Measurements from ENCODE around the gene BBIP1. TPM values are rescaled to one million over a fixed set of nuclear protein-coding genes. Genes with fewer than 3 reads are reported as not detected.

Gene BBIP1
- total RNA-seq, 1 experiment from 2014 or later: 46.9 TPM

- TF ChIP-seq CTCF (IDR thresholded peaks at IDR 0.05; ENCODE audit: unreplicated experiment): no peak
- Mint-ChIP-seq H3K36me3 (ENCODE audit: insufficient read depth, unreplicated experiment) (no peaks in the 10 kb centered on the region), H3K27me3 (ENCODE audit: insufficient read depth, unreplicated experiment) (no peaks in the 10 kb centered on the region), H3K4me3 (ENCODE audit: unreplicated experiment) (peak overlapping the region; percentile 58), H3K4me1 (ENCODE audit: insufficient read depth, unreplicated experiment) (peaks cover 60% of the 10 kb centered on the region), H3K9me3 (ENCODE audit: unreplicated experiment) (no peaks in the 10 kb centered on the region), H3K27ac (ENCODE audit: low read depth, unreplicated experiment) (peak overlapping the region; percentile 98)
- intact Hi-C loops (cut with micrococcal nuclease): no loop called here
- CTCF ChIA-PET: interaction anchor here (1.4 to 1.7 kb wide), 2 partner anchors 8 to 11 kb away, joined by 4 to 5 read pairs; no protein-coding TSS in a partner anchor
- POLR2A ChIA-PET: interaction anchor here (0.6 to 4.2 kb wide), 23 partner anchors 8 to 365 kb away, joined by 3 to 36 read pairs (median 4); partner anchors contain the start of genes BBIP1, SHOC2 and SMC3
- no TSS peak for BruUV-seq (replicated peaks)
- no peak for DNase-seq (ENCODE audit: unreplicated experiment)
These were observed 53.0 kb downstream of the BBIP1 start for GRCh38 chr10:110865809-110866482.

GRCh38 chr10:110865186-110865808, 53.7 kb downstream of the BBIP1 start:
- peak; percentile 67 for DNase-seq (ENCODE audit: unreplicated experiment)
- Mint-ChIP-seq H3K4me1 (ENCODE audit: insufficient read depth, unreplicated experiment) (peaks cover 60% of the 10 kb centered on the region), H3K27me3 (ENCODE audit: insufficient read depth, unreplicated experiment) (no peaks in the 10 kb centered on the region), H3K9me3 (ENCODE audit: unreplicated experiment) (no peaks in the 10 kb centered on the region), H3K36me3 (ENCODE audit: insufficient read depth, unreplicated experiment) (no peaks in the 10 kb centered on the region), H3K27ac (ENCODE audit: low read depth, unreplicated experiment) (peak overlapping the region; percentile 98), H3K4me3 (ENCODE audit: unreplicated experiment) (peak overlapping the region; percentile 58)
- intact Hi-C loops (cut with micrococcal nuclease): no loop called here
- ChIA-PET POLR2A (interaction anchor here (0.6 to 4.2 kb wide), 23 partner anchors 8 to 544 kb away, joined by 3 to 36 read pairs (median 4); partner anchors contain the start of genes BBIP1, SHOC2 and SMC3), CTCF (interaction anchor here (0.6 to 1.4 kb wide), 5 partner anchors 11 to 149 kb away, joined by 3 to 5 read pairs (median 4); no protein-coding TSS in a partner anchor)
- TF ChIP-seq CTCF (IDR thresholded peaks at IDR 0.05; ENCODE audit: unreplicated experiment): no peak
- BruUV-seq (replicated peaks): no TSS peak

GRCh38 chr10:110864662-110865140, 54.3 kb downstream of the BBIP1 start:
- Mint-ChIP-seq H3K27me3 (ENCODE audit: insufficient read depth, unreplicated experiment) (no peaks in the 10 kb centered on the region), H3K27ac (ENCODE audit: low read depth, unreplicated experiment) (peak overlapping the region; percentile 98), H3K4me1 (ENCODE audit: insufficient read depth, unreplicated experiment) (peaks cover 60% of the 10 kb centered on the region), H3K36me3 (ENCODE audit: insufficient read depth, unreplicated experiment) (no peaks in the 10 kb centered on the region), H3K9me3 (ENCODE audit: unreplicated experiment) (no peaks in the 10 kb centered on the region), H3K4me3 (ENCODE audit: unreplicated experiment) (peak overlapping the region; percentile 58)
- no TSS peak for BruUV-seq (replicated peaks)
- DNase-seq (ENCODE audit: unreplicated experiment): no peak
- no peak for TF ChIP-seq CTCF (IDR thresholded peaks at IDR 0.05; ENCODE audit: unreplicated experiment)
- ChIA-PET CTCF (interaction anchor here (0.6 to 1.3 kb wide), 5 partner anchors 11 to 150 kb away, joined by 3 to 5 read pairs (median 3); no protein-coding TSS in a partner anchor), POLR2A (interaction anchor here (0.6 to 4.2 kb wide), 16 partner anchors 8 to 544 kb away, joined by 3 to 36 read pairs (median 4); partner anchors contain the start of genes BBIP1, SHOC2 and SMC3)
- intact Hi-C loops (cut with micrococcal nuclease): no loop called here

GRCh38 chr10:110863956-110864355, 55.0 kb downstream of the BBIP1 start:
- H3K4me1 Mint-ChIP-seq (ENCODE audit: insufficient read depth, unreplicated experiment): peaks cover 54% of the 10 kb centered on the region
- no peak for DNase-seq (ENCODE audit: unreplicated experiment)
- no peaks in the 10 kb centered on the region for H3K9me3 Mint-ChIP-seq (ENCODE audit: unreplicated experiment)
- intact Hi-C loops (cut with micrococcal nuclease): no loop called here
- H3K27me3 Mint-ChIP-seq (ENCODE audit: insufficient read depth, unreplicated experiment): no peaks in the 10 kb centered on the region
- no peak overlapping the region for H3K4me3 Mint-ChIP-seq (ENCODE audit: unreplicated experiment)
- BruUV-seq (replicated peaks): no TSS peak
- H3K36me3 Mint-ChIP-seq (ENCODE audit: insufficient read depth, unreplicated experiment): no peaks in the 10 kb centered on the region
- no peak for TF ChIP-seq CTCF (IDR thresholded peaks at IDR 0.05; ENCODE audit: unreplicated experiment)
- CTCF ChIA-PET: interaction anchor here (0.7 to 1.3 kb wide), 3 partner anchors 12 to 60 kb away, joined by 3 to 4 read pairs (median 3); no protein-coding TSS in a partner anchor
- POLR2A ChIA-PET: interaction anchor here (0.6 to 2.8 kb wide), 5 partner anchors 9 to 90 kb away, joined by 3 to 23 read pairs (median 7); partner anchors contain the start of genes BBIP1 and SHOC2
- peak overlapping the region; percentile 95 for H3K27ac Mint-ChIP-seq (ENCODE audit: low read depth, unreplicated experiment)

All from MCF 10A (cell line).